Hepatocyte (in vitro differentiated cells): ENCODE results near the gene SLC38A10. TPM values are rescaled to one million over a fixed set of nuclear protein-coding genes. Genes with fewer than 3 reads are reported as not detected.

Source experiments
- DNase-seq: peaks from one replicate; pipeline ENCODE4 v3.0.0-alpha.2; 2016; ENCODE audit warnings: low spot score
- H2AFZ ChIP-seq: fragments of 200-600 bp; sonication (generic); 2 replicates; pipeline ENCODE4 v1.6.0; 2016; ENCODE audit warnings: antibody characterized with exemption, mild to moderate bottlenecking
- H3K27ac ChIP-seq: fragments of 200-600 bp; sonication (generic); 2 replicates; pipeline ENCODE4 v1.5.1; 2016; ENCODE audit warnings: mild to moderate bottlenecking
- H3K27me3 ChIP-seq: fragments of 200-600 bp; sonication (generic); 2 replicates; pipeline ENCODE4 v1.6.1; 2016
- H3K36me3 ChIP-seq: fragments of 200-600 bp; sonication (generic); replicated peaks from 2 replicates; pipeline ENCODE4 v1.5.1; 2016; ENCODE audit warnings: low read depth; ENCODE audit not compliant: insufficient read depth
- H3K4me1 ChIP-seq: fragments of 200-600 bp; sonication (generic); 2 replicates; pipeline ENCODE4 v1.5.1; 2016; ENCODE audit warnings: mild to moderate bottlenecking, moderate library complexity; ENCODE audit not compliant: insufficient read depth
- H3K4me2 ChIP-seq: fragments of 200-600 bp; sonication (generic); 2 replicates; pipeline ENCODE4 v1.6.0; 2016
- H3K4me3 ChIP-seq: fragments of 200-600 bp; sonication (generic); 2 replicates; pipeline ENCODE4 v1.5.1; 2016; ENCODE audit warnings: mild to moderate bottlenecking
- H3K79me2 ChIP-seq: fragments of 200-600 bp; sonication (generic); 2 replicates; pipeline ENCODE4 v1.6.0; 2017; ENCODE audit warnings: mild to moderate bottlenecking
- H3K9me2 ChIP-seq: fragments of 200-600 bp; sonication (generic); replicated peaks from 2 replicates; pipeline ENCODE4 v1.6.0; 2017; ENCODE audit warnings: mild to moderate bottlenecking; ENCODE audit not compliant: insufficient read depth
- H3K9me3 ChIP-seq: fragments of 200-600 bp; sonication (generic); 2 replicates; pipeline ENCODE4 v1.5.1; 2016; ENCODE audit warnings: low read depth, mild to moderate bottlenecking
- H4K20me1 ChIP-seq: fragments of 200-600 bp; sonication (generic); 2 replicates; pipeline ENCODE4 v1.6.0; 2016; ENCODE audit warnings: mild to moderate bottlenecking; ENCODE audit not compliant: insufficient read depth, poor library complexity, severe bottlenecking
- EZH2 ChIP-seq: fragments of 200-600 bp; sonication (generic); IDR thresholded peaks from 2 replicates; pipeline ENCODE4 v1.6.1; 2016; ENCODE audit warnings: antibody characterized with exemption, mild to moderate bottlenecking, borderline replicate concordance
- EZH2phosphoT487 ChIP-seq: fragments of 200-600 bp; sonication (generic); IDR thresholded peaks from one replicate; pipeline ENCODE4 v1.6.1; 2018; ENCODE audit warnings: antibody characterized with exemption, mild to moderate bottlenecking, low read depth, moderate library complexity; ENCODE audit not compliant: unreplicated experiment, severe bottlenecking
- WGBS: methylation state at CpG from one replicate; pipeline ENCODE4 v1.1.6; 2016; ENCODE audit warnings: low lambda C conversion rate; ENCODE audit errors: missing lambda C conversion rate; 5-methylcytosine and 5-hydroxymethylcytosine counted together
- polyA plus RNA-seq: library from polyadenylated mRNA; unstranded; fragments of >200 nt; fragmentation: Nextera tagmentation; extraction: Ambion mirVana; gene quantifications from 2 replicates; pipeline ENCODE4 v1.2.1, GENCODE V29; 2016
- total RNA-seq: library from RNA; depleted of rRNA; stranded (reverse); fragments of >200 nt; gene quantifications from 2 replicates; pipeline ENCODE4 v1.2.3, GENCODE V29; 2014
- TF ChIP-seq, protein P1 (sequence below): fragments of 200-600 bp; sonication (generic); IDR thresholded peaks from 2 replicates; pipeline ENCODE4 v1.5.1; 2016; ENCODE audit warnings: antibody characterized with exemption, mild to moderate bottlenecking; ENCODE audit not compliant: poor library complexity

SLC38A10 gene
- total and polyA plus RNA-seq, 2 experiments from 2014 or later, result 91.4 to 124 TPM

DNA sequence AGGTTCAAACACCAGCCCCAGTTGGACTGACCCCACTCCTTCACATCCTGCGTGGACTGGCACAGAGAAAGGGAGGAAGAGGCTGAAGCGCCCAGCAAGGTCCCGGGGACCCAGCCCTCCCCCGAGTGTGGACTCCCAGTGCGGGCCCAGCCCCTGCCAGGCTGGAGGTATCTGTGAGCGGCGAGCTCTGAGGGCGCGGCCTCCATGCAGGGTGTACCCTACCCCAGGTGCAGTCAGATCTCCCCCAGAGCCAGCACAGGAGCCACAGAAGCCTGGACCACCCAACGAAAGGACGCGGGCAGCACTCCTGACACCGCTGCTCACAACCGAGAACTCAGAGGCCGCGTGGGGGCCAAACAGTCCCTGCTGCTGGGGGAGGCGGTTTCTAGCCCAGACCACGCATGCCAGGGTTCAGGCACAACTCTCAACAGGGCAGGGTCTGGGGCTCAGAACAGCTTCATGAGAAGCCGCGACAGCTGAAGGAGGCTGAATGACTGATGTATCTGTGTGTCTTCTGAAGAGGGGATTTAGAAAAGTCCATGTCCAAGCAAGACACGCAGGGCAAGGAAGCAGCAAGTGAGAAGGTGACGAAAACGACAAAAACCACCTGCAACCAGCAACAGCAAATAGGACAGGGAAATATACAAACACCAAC is 8.5 kb downstream of the SLC38A10 start:
- H3K79me2 ChIP-seq, result peaks cover 72% of the 10 kb centered on the region
- H4K20me1 ChIP-seq, result peaks cover 12% of the 10 kb centered on the region
- H3K4me2 ChIP-seq, result no peak overlapping the region
- H3K9me3 ChIP-seq, result no peaks in the 10 kb centered on the region
- DNase-seq, result no peak
- H3K36me3 ChIP-seq, result no peaks in the 10 kb centered on the region
- H2AFZ ChIP-seq, result no peak overlapping the region
- H3K4me1 ChIP-seq, result no peaks in the 10 kb centered on the region
- WGBS, result 92% methylated on average over 22 of the region's 23 CpGs
- H3K4me3 ChIP-seq, result no peak overlapping the region
- TF ChIP-seq, protein P1, sequence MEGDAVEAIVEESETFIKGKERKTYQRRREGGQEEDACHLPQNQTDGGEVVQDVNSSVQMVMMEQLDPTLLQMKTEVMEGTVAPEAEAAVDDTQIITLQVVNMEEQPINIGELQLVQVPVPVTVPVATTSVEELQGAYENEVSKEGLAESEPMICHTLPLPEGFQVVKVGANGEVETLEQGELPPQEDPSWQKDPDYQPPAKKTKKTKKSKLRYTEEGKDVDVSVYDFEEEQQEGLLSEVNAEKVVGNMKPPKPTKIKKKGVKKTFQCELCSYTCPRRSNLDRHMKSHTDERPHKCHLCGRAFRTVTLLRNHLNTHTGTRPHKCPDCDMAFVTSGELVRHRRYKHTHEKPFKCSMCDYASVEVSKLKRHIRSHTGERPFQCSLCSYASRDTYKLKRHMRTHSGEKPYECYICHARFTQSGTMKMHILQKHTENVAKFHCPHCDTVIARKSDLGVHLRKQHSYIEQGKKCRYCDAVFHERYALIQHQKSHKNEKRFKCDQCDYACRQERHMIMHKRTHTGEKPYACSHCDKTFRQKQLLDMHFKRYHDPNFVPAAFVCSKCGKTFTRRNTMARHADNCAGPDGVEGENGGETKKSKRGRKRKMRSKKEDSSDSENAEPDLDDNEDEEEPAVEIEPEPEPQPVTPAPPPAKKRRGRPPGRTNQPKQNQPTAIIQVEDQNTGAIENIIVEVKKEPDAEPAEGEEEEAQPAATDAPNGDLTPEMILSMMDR, result no peak
- no peak for TF ChIP-seq EZH2
- TF ChIP-seq EZH2phosphoT487, result no peak
- no peaks in the 10 kb centered on the region for H3K9me2 ChIP-seq
- no peak overlapping the region for H3K27ac ChIP-seq
- no peaks in the 10 kb centered on the region for H3K27me3 ChIP-seq

DNA sequence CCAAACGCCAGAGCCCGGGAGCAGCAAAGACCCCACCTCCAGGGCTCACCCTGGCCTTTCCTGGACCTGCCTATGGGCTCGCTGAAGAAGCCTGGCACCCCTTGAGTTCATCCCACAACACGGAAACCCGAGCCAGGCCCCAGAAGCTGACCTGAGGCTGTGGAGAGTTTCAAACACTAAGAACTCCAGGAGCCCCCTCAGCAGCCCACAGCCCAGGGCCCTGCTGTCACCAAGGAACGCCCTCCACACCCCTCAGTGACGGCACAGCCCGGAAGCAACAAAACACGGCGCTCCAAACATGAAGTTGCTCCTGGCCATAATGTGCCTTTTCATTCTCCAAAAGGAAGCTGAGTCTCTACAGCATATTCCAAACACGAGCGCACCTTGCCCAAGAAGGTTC is 9.2 kb downstream of the SLC38A10 start:
- TF ChIP-seq, protein P1, result no peak
- TF ChIP-seq EZH2phosphoT487 (no peak), EZH2 (no peak)
- Histone ChIP-seq H3K9me3 (no peaks in the 10 kb centered on the region), H3K4me1 (no peaks in the 10 kb centered on the region), H3K9me2 (no peaks in the 10 kb centered on the region), H3K36me3 (no peaks in the 10 kb centered on the region), H3K79me2 (peaks cover 65% of the 10 kb centered on the region), H3K27me3 (no peaks in the 10 kb centered on the region), H3K4me2 (no peak overlapping the region), H4K20me1 (peaks cover 5% of the 10 kb centered on the region), H3K27ac (no peak overlapping the region), H3K4me3 (no peak overlapping the region), H2AFZ (no peak overlapping the region)
- DNase-seq, result no peak
- 78% methylated on average over 12 of the region's 12 CpGs for WGBS

DNA sequence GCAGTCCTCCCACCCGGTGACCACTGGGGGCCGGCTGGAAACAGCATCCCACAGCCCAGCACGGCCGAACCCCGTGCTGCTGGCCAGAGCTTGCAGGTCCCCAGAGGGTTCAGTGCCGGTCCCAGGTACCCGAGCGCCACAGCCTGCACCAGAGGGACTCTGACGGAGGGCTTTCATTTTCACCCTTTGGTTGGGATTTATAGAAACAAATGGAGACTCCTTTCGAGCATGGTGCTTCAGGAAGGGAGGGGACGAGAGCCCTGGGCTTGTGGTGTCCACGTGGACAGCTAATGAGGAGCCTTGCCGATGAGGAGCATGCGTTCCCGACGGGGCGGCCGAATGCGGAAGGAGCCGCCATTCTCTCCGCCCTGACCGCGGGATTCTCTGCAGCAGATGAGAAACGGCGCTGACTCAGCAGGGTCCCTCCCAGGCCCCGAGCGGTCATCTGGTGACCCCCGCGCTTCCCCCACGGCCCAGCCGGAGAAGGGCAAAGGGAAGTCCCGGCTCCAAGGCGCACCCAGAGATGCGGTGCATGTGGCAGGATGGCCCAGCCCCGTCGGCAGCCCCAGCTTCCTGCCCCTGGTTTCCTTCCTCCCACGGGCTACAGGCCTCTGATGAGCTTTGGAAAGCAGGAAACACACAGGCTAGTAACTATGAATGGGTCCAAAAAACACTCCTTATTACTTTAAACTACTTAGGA is 9.8 kb downstream of the SLC38A10 start:
- no peak overlapping the region for H3K4me3 ChIP-seq

More for the DNA sequence above, 9.8 kb downstream of the SLC38A10 start:
- WGBS, result 87% methylated on average over 37 of the region's 37 CpGs
- no peak overlapping the region for H2AFZ ChIP-seq
- no peaks in the 10 kb centered on the region for H3K4me1 ChIP-seq
- no peaks in the 10 kb centered on the region for H3K36me3 ChIP-seq
- H3K9me3 ChIP-seq, result no peaks in the 10 kb centered on the region
- H3K79me2 ChIP-seq, result peaks cover 59% of the 10 kb centered on the region
- no peak overlapping the region for H3K27ac ChIP-seq
- no peak for DNase-seq
- no peaks in the 10 kb centered on the region for H3K9me2 ChIP-seq
- no peaks in the 10 kb centered on the region for H3K27me3 ChIP-seq
- H3K4me2 ChIP-seq, result no peak overlapping the region
- H4K20me1 ChIP-seq, result peaks cover 4% of the 10 kb centered on the region
- TF ChIP-seq, protein P1, result no peak
- TF ChIP-seq EZH2phosphoT487 (no peak), EZH2 (no peak)
